Upper lobe of left lung (tissue), 6 donors: ENCODE results near the gene PRKN. TPM values are rescaled to one million over a fixed set of nuclear protein-coding genes. Genes with fewer than 3 reads are reported as not detected.

Source experiments
- ATAC-seq, 2 donors: fragments of 200-7000 bp; cut with Tn5 transposase; one replicate each; pipeline ENCODE4 v1.9.1; 2022; ENCODE audit warnings: mild to moderate bottlenecking in 2 of 2, moderate library complexity in 2 of 2; ENCODE audit not compliant: low FRiP score in 2 of 2
- DNase-seq, 2 donors: peaks; one replicate each; pipeline ENCODE4 v3.0.0-alpha.2; 2019 to 2020
- H3K27ac ChIP-seq, 4 donors: fragments of 200-600 bp; sonication (generic); one replicate each; pipeline ENCODE4 v1.5.1; 2016 to 2019
- H3K27me3 ChIP-seq, 4 donors: fragments of 200-600 bp; sonication (generic); one replicate each; pipeline ENCODE4 v1.5.1; 2017 to 2019
- H3K36me3 ChIP-seq, 4 donors: fragments of 200-600 bp; sonication (generic); one replicate each; pipeline ENCODE4 v1.5.1; 2016 to 2019
- H3K4me1 ChIP-seq, 4 donors: fragments of 200-600 bp; sonication (generic); one replicate each; pipeline ENCODE4 v1.5.1; 2018 to 2019
- H3K4me3 ChIP-seq, 4 donors: fragments of 200-600 bp; sonication (generic); one replicate each; pipeline ENCODE4 v1.5.1; 2017 to 2019; ENCODE audit warnings: mild to moderate bottlenecking in 2 of 4, moderate library complexity in 1 of 4
- H3K9me3 ChIP-seq, 4 donors: fragments of 200-600 bp; sonication (generic); one replicate each; pipeline ENCODE4 v1.5.1; 2018 to 2019
- EP300 ChIP-seq, 4 donors: sonication (generic); formaldehyde crosslinking; IDR thresholded peaks; one replicate each; pipeline ENCODE4 v1.5.1; 2017; ENCODE audit warnings: antibody characterized with exemption in 4 of 4, control low read depth in 2 of 4
- POLR2A ChIP-seq, 4 donors: fragments of 450-650 bp; IDR thresholded peaks; one replicate each; pipeline ENCODE4 v1.5.1; 2016 to 2017; ENCODE audit warnings: antibody characterized with exemption in 4 of 4, mild to moderate bottlenecking in 2 of 4
- POLR2AphosphoS5 ChIP-seq, 2 donors: sonication (generic); formaldehyde crosslinking; IDR thresholded peaks; one replicate each; pipeline ENCODE4 v1.5.1; 2017; ENCODE audit warnings: antibody characterized with exemption in 2 of 2
- WGBS, 2 donors: methylation state at CpG; one replicate each; pipeline ENCODE4 v1.1.5; 2017 to 2018; 5-methylcytosine and 5-hydroxymethylcytosine counted together
- total RNA-seq, 6 donors: library from RNA; depleted of rRNA in 4 of 6; stranded (reverse); fragments of >200 nt in 4 of 6; gene quantifications; one replicate each; pipeline versions ENCODE4 v1.1.0 to v1.2.1, GENCODE V29; 2016 to 2021
- TF ChIP-seq, protein P1 (sequence below), 6 experiments: fragments of 450-650 bp in 4 of 6; fragments of 200-600 bp in 2 of 6; sonication (generic) in 2 of 6; IDR thresholded peaks; one replicate each; pipeline ENCODE4 v1.5.1; 2016 to 2019; ENCODE audit warnings: antibody characterized with exemption in 6 of 6
- donor health status: DM: no; HTN: no; CAD: no; lungs with moderate emphysema.
- donor health status: DM: no; HTN: yes; CAD: no; lungs with severe emphysema.

PRKN gene
- total RNA-seq, 6 donors from 2014 or later: 2.7 to 29.3 (median 5.5) TPM

DNA sequence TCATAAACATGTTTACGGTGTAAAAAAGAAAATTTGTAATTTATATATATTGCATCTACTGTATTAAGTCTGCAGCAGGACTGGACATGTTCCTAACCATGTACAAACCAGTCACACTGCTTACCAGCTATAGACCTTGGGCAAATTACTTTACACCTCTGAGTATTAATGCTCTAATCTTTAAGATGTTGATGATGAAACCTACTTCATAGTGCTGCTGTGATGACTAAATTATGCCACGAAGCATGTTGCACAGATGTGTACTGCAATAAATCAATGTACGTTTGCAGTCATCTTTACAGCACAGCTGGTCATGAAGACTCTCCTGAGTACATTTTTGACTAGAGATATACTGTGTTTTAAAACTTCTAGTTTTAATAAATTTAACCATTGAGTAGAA lies 42.6 kb downstream of the PRKN start:
- H3K9me3 ChIP-seq: no peaks in the 10 kb centered on the region
- WGBS, 2 donors: 84 to 92% methylated on average over 3 of the region's 3 CpGs
- no peaks in the 10 kb centered on the region for H3K4me1 ChIP-seq
- H3K27me3 ChIP-seq: no peaks in the 10 kb centered on the region
- ATAC-seq (no peak), DNase-seq (no peak)
- TF ChIP-seq POLR2A (IDR thresholded peaks at IDR 0.05): no peak
- no peak for TF ChIP-seq EP300 (IDR thresholded peaks at IDR 0.05)
- TF ChIP-seq POLR2AphosphoS5 (IDR thresholded peaks at IDR 0.05): no peak
- TF ChIP-seq, protein P1, sequence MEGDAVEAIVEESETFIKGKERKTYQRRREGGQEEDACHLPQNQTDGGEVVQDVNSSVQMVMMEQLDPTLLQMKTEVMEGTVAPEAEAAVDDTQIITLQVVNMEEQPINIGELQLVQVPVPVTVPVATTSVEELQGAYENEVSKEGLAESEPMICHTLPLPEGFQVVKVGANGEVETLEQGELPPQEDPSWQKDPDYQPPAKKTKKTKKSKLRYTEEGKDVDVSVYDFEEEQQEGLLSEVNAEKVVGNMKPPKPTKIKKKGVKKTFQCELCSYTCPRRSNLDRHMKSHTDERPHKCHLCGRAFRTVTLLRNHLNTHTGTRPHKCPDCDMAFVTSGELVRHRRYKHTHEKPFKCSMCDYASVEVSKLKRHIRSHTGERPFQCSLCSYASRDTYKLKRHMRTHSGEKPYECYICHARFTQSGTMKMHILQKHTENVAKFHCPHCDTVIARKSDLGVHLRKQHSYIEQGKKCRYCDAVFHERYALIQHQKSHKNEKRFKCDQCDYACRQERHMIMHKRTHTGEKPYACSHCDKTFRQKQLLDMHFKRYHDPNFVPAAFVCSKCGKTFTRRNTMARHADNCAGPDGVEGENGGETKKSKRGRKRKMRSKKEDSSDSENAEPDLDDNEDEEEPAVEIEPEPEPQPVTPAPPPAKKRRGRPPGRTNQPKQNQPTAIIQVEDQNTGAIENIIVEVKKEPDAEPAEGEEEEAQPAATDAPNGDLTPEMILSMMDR (IDR thresholded peaks at IDR 0.05): no peak
- no peak overlapping the region for H3K4me3 ChIP-seq
- no peaks in the 10 kb centered on the region for H3K36me3 ChIP-seq
- H3K27ac ChIP-seq: no peak overlapping the region

DNA sequence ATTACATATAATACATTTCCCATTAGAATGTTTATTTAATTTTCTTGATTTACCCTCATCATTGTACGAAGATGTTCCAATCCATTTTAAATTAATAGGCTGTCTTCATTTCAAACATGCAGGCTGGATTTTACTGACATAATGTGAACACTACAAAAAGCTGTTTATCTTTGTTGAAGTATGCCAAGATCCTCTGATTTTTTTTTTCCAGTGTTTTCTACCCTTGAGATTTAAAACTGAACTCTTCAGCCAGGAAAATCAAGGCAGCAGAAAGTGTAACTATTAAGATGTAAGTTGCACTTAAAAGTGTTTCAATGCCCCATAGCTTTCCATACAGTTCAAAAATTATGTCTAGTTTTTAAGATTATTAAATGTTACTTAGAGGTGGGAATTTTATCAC lies 43.5 kb downstream of the PRKN start:
- Histone ChIP-seq H3K4me1 (no peaks in the 10 kb centered on the region), H3K9me3 (no peaks in the 10 kb centered on the region), H3K27me3 (no peaks in the 10 kb centered on the region), H3K27ac (no peak overlapping the region), H3K36me3 (no peaks in the 10 kb centered on the region), H3K4me3 (no peak overlapping the region)
- 53 to 67% methylated on average over 1 of the region's 1 CpG for WGBS, 2 donors
- TF ChIP-seq EP300 (IDR thresholded peaks at IDR 0.05) (no peak), POLR2A (IDR thresholded peaks at IDR 0.05) (no peak), POLR2AphosphoS5 (IDR thresholded peaks at IDR 0.05) (no peak)
- TF ChIP-seq, protein P1 (IDR thresholded peaks at IDR 0.05): no peak
- DNase-seq (no peak), ATAC-seq (no peak)

DNA sequence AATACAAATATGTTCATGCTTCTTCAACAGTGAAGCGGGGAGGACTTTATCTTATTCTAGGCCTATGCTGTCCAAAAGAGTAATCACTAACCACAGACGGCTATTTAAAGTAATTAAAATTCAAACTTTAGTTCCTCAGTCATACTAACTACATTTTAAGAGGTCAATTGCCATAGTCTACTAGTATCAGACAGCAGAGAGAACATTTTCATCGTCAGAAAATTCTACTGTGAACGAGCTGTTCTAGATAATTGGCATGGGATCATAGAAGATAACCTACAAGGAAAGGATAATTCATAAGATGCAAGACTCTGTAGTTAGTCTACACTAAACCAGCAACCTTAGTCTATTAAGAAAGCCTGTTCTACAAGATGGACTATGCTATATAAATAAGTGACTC lies 44.4 kb downstream of the PRKN start:
- H3K4me1 ChIP-seq: no peaks in the 10 kb centered on the region
- H3K27ac ChIP-seq: no peak overlapping the region
- DNase-seq (no peak), ATAC-seq (no peak)
- TF ChIP-seq EP300 (IDR thresholded peaks at IDR 0.05) (no peak), POLR2A (IDR thresholded peaks at IDR 0.05) (no peak), POLR2AphosphoS5 (IDR thresholded peaks at IDR 0.05) (no peak)
- TF ChIP-seq, protein P1 (IDR thresholded peaks at IDR 0.05): no peak
- WGBS, 2 donors: 67 to 70% methylated on average over 4 of the region's 4 CpGs
- no peak overlapping the region for H3K4me3 ChIP-seq
- no peaks in the 10 kb centered on the region for H3K27me3 ChIP-seq
- no peaks in the 10 kb centered on the region for H3K36me3 ChIP-seq
- no peaks in the 10 kb centered on the region for H3K9me3 ChIP-seq

DNA sequence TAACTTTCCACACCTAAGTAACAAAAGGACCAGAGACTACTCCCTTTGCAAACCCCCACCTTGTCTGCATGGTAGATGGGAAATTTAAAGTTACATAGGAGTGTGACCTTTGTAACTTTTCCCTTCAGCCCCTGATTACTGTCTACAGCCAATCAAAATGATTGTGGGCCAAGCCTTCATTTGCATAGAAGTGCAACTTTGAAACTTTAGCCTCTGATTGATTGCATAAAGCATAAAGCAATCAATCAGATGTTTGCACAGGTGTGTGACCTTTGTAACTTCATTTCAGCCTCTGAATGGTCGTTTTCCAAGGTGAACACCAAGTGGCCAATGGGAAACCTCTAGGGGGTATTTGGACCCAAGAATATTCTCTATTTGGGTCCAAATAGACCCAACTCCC lies 46.1 kb downstream of the PRKN start:
- Histone ChIP-seq H3K9me3 (no peaks in the 10 kb centered on the region), H3K4me1 (no peaks in the 10 kb centered on the region), H3K36me3 (no peaks in the 10 kb centered on the region), H3K4me3 (no peak overlapping the region), H3K27ac (no peak overlapping the region), H3K27me3 (no peaks in the 10 kb centered on the region)
- WGBS, 2 donors: 62 to 70% methylated on average over 1 of the region's 1 CpG
- DNase-seq (no peak), ATAC-seq (no peak)
- TF ChIP-seq POLR2A (IDR thresholded peaks at IDR 0.05): no peak

DNA sequence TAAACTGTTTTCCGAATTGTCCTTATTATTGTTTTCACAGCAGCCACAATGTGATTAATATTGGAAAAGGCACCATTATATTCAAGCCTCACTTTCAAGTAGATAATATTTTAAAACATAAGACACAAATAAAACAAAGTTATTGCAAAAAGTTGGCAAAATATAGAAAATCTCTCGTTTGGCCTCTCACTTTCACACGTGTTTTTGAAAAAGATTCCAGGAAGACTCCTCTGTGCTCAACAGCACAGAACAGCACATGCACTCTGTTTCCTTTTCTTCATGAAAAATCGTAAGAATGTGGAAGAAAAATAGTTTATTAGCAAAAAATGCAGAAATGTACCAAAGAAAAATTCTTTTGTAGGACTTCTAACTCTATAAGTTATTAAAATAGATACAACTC lies 46.7 kb downstream of the PRKN start:
- no peaks in the 10 kb centered on the region for H3K27me3 ChIP-seq
- TF ChIP-seq POLR2AphosphoS5 (IDR thresholded peaks at IDR 0.05) (no peak), EP300 (IDR thresholded peaks at IDR 0.05) (no peak), POLR2A (IDR thresholded peaks at IDR 0.05) (no peak)
- TF ChIP-seq, protein P1 (IDR thresholded peaks at IDR 0.05): no peak
- 73 to 76% methylated on average over 4 of the region's 4 CpGs for WGBS, 2 donors
- H3K4me1 ChIP-seq: no peaks in the 10 kb centered on the region
- no peak overlapping the region for H3K4me3 ChIP-seq
- H3K36me3 ChIP-seq: no peaks in the 10 kb centered on the region
- H3K27ac ChIP-seq: no peak overlapping the region
- H3K9me3 ChIP-seq: no peaks in the 10 kb centered on the region
- ATAC-seq: no peak
- DNase-seq: no peak
